IMR-90 (cell line): ENCODE results near the gene PBX3. TPM values are rescaled to one million over a fixed set of nuclear protein-coding genes. Genes with fewer than 3 reads are reported as not detected.

Source experiments
- ATAC-seq: fragments of 200-7000 bp; cut with Tn5 transposase; 2 replicates; pipeline ENCODE4 v1.9.1; 2020; ENCODE audit warnings: low read depth, mild to moderate bottlenecking, moderate library complexity
- BruUV-seq: library from RNA; stranded (reverse); fragments of 400-500 nt; replicated peaks from 2 replicates; lab custom pipeline; 2021; lab: Mats Ljungman, UMichigan
- CTCF ChIA-PET: fragments of 300-600 bp; formaldehyde crosslinking; extraction: SDS; loops from one replicate; lab custom pipeline; 2021; ENCODE audit warnings: antibody characterized with exemption; lab: Yijun Ruan, JAX
- POLR2A ChIA-PET: fragments of 300-600 bp; sonication (Branson Sonifier 250); formaldehyde crosslinking; loops from one replicate; lab custom pipeline; 2022; ENCODE audit warnings: antibody characterized with exemption; ENCODE audit not compliant: unreplicated experiment; lab: Charles Lee
- DNase-seq: peaks from one replicate; pipeline ENCODE4 v3.0.0; 2013
- H2AFZ ChIP-seq: replicated peaks from 2 replicates; pipeline ENCODE3; 2013; ENCODE audit warnings: low read length, mild to moderate bottlenecking; ENCODE audit not compliant: poor library complexity
- H2AK5ac ChIP-seq: 2 replicates; pipeline ENCODE4 v1.6.1; 2013; ENCODE audit warnings: low read depth, low read length, inconsistent platforms
- H2AK9ac ChIP-seq: replicated peaks from 2 replicates; pipeline ENCODE3; 2013; ENCODE audit warnings: mild to moderate bottlenecking, low read depth, low read length, moderate library complexity; ENCODE audit not compliant: poor library complexity
- H2BK120ac ChIP-seq: 2 replicates; pipeline ENCODE4 v1.6.1; 2013; ENCODE audit warnings: low read depth, low read length, inconsistent platforms
- H2BK15ac ChIP-seq: 3 replicates; pipeline ENCODE4 v1.6.1; 2013; ENCODE audit warnings: low read depth, low read length, inconsistent platforms
- H2BK20ac ChIP-seq: 2 replicates; pipeline ENCODE4 v1.6.1; 2013; ENCODE audit warnings: low read depth, mild to moderate bottlenecking, inconsistent platforms, low read length, moderate library complexity
- H2BK5ac ChIP-seq: 2 replicates; pipeline ENCODE4 v1.6.1; 2013; ENCODE audit warnings: mild to moderate bottlenecking, low read depth, low read length, inconsistent platforms; ENCODE audit not compliant: poor library complexity, severe bottlenecking
- H3K14ac ChIP-seq: replicated peaks from 2 replicates; pipeline ENCODE4 v1.6.1; 2013; ENCODE audit warnings: low read depth, low read length, inconsistent platforms
- H3K18ac ChIP-seq: 2 replicates; pipeline ENCODE4 v1.6.1; 2013; ENCODE audit warnings: low read depth, low read length, control low read depth
- H3K23ac ChIP-seq: 2 replicates; pipeline ENCODE4 v1.6.1; 2013; ENCODE audit warnings: low read depth, low read length, inconsistent platforms
- H3K27ac ChIP-seq: 2 replicates; pipeline ENCODE4 v1.5.1; 2013; ENCODE audit warnings: mild to moderate bottlenecking, control low read depth, low read length; ENCODE audit not compliant: insufficient read depth
- H3K27me3 ChIP-seq: 2 replicates; pipeline ENCODE4 v1.6.1; 2013; ENCODE audit warnings: low read length; ENCODE audit not compliant: control insufficient read depth, insufficient read depth
- H3K36me3 ChIP-seq: 2 replicates; pipeline ENCODE4 v1.6.1; 2013; ENCODE audit warnings: low read length, mixed read lengths; ENCODE audit not compliant: control insufficient read depth, insufficient read depth
- H3K4ac ChIP-seq: 2 replicates; pipeline ENCODE4 v1.6.1; 2013; ENCODE audit warnings: low read depth, low read length, inconsistent platforms
- H3K4me1 ChIP-seq: 2 replicates; pipeline ENCODE4 v1.6.1; 2013; ENCODE audit warnings: low read length, mixed read lengths; ENCODE audit not compliant: control insufficient read depth, insufficient read depth
- H3K4me2 ChIP-seq: 2 replicates; pipeline ENCODE4 v1.6.1; 2013; ENCODE audit warnings: low read depth, mild to moderate bottlenecking, control low read depth, low read length, moderate library complexity
- H3K4me3 ChIP-seq: 2 replicates; pipeline ENCODE4 v1.5.1; 2013; ENCODE audit warnings: low read depth, mild to moderate bottlenecking, control low read depth, low read length, moderate library complexity; ENCODE audit not compliant: insufficient read depth
- H3K56ac ChIP-seq: 2 replicates; pipeline ENCODE4 v1.6.1; 2013; ENCODE audit warnings: low read length, inconsistent platforms; ENCODE audit not compliant: insufficient read depth; ENCODE audit errors: extremely low read depth
- H3K79me1 ChIP-seq, 2 experiments: 2 replicates each; pipeline ENCODE4 v1.6.1; 2013; ENCODE audit warnings: low read length in 2 of 2, inconsistent platforms in 1 of 2, low read depth in 1 of 2
- H3K9ac ChIP-seq: 2 replicates; pipeline ENCODE4 v1.6.1; 2013; ENCODE audit warnings: low read depth, low read length, control low read depth
- H3K9me1 ChIP-seq: 2 replicates; pipeline ENCODE4 v1.6.1; 2013; ENCODE audit warnings: low read length, inconsistent platforms; ENCODE audit not compliant: insufficient read depth
- H3K9me3 ChIP-seq: 2 replicates; pipeline ENCODE4 v1.6.1; 2013; ENCODE audit warnings: low read length; ENCODE audit not compliant: control insufficient read depth, insufficient read depth
- H4K20me1 ChIP-seq: 2 replicates; pipeline ENCODE4 v1.6.1; 2013; ENCODE audit warnings: low read length, inconsistent platforms; ENCODE audit not compliant: insufficient read depth
- H4K5ac ChIP-seq: 2 replicates; pipeline ENCODE4 v1.6.1; 2013; ENCODE audit warnings: mild to moderate bottlenecking, low read depth, low read length, control low read depth
- H4K8ac ChIP-seq, 2 experiments: 2 replicates each; pipeline ENCODE4 v1.6.1; 2013; ENCODE audit warnings: low read depth in 2 of 2, low read length in 2 of 2, control low read depth in 1 of 2, inconsistent platforms in 1 of 2
- H4K91ac ChIP-seq: 2 replicates; pipeline ENCODE4 v1.6.1; 2013; ENCODE audit warnings: low read depth, low read length, inconsistent platforms; ENCODE audit not compliant: insufficient read depth
- BHLHE40 ChIP-seq: fragments of 150-350 bp; IDR thresholded peaks from 2 replicates; pipeline ENCODE4 v1.6.1; 2016; ENCODE audit warnings: mild to moderate bottlenecking, low read depth, low read length
- CEBPB ChIP-seq: IDR thresholded peaks from 2 replicates; pipeline ENCODE4 v1.6.1; 2012; ENCODE audit warnings: low read depth, low read length, improper control_type of control experiment
- CHD1 ChIP-seq: IDR thresholded peaks from 2 replicates; pipeline ENCODE4 v1.6.1; 2012; ENCODE audit warnings: low read depth, low read length, improper control_type of control experiment
- MAFK ChIP-seq: IDR thresholded peaks from 2 replicates; pipeline ENCODE4 v1.6.1; 2012; ENCODE audit warnings: low read depth, low read length, improper control_type of control experiment
- MAZ ChIP-seq: IDR thresholded peaks from 2 replicates; pipeline ENCODE4 v1.6.1; 2012; ENCODE audit warnings: low read depth, mild to moderate bottlenecking, low read length, improper control_type of control experiment, moderate library complexity, borderline replicate concordance
- MXI1 ChIP-seq: IDR thresholded peaks from 2 replicates; pipeline ENCODE4 v1.6.1; 2012; ENCODE audit warnings: low read depth, mild to moderate bottlenecking, low read length, moderate library complexity, borderline replicate concordance
- NFE2L2 ChIP-seq: fragments of 150-350 bp; IDR thresholded peaks from 2 replicates; pipeline ENCODE4 v1.6.1; 2016; ENCODE audit warnings: low read depth, mild to moderate bottlenecking, low read length
- RAD21 ChIP-seq: IDR thresholded peaks from 2 replicates; pipeline ENCODE4 v1.6.1; 2012; ENCODE audit warnings: low read length, improper control_type of control experiment
- RCOR1 ChIP-seq: IDR thresholded peaks from 2 replicates; pipeline ENCODE4 v1.6.1; 2012; ENCODE audit warnings: mild to moderate bottlenecking, low read length, improper control_type of control experiment; ENCODE audit not compliant: insufficient replicate concordance
- SMC3 ChIP-seq: fragments of 150-350 bp; IDR thresholded peaks from 2 replicates; pipeline ENCODE4 v1.6.1; 2016; ENCODE audit warnings: low read depth, mild to moderate bottlenecking, antibody characterized with exemption, low read length, moderate library complexity
- WGBS, 2 experiments: methylation state at CpG; one replicate each; pipeline versions ENCODE4 v1.1.5 to v1.1.7; 2013; ENCODE audit warnings: missing lambda C conversion rate in 2 of 2; ENCODE audit not compliant: insufficient read length in 1 of 2; ENCODE audit errors: extremely low coverage in 2 of 2; 5-methylcytosine and 5-hydroxymethylcytosine counted together
- dilution Hi-C: fragments of 300-500 bp; cut with HindIII; formaldehyde crosslinking; loops from one replicate; pipeline ENCODE4 v1.14.3; 2018; ENCODE audit warnings: low sequenced_read_pairs; ENCODE audit not compliant: unreplicated experiment
- in situ Hi-C: fragments of 300-500 bp; cut with MboI; formaldehyde crosslinking; loops from 3 replicates; pipeline ENCODE4 v1.14.3; 2019; ENCODE audit warnings: low sequenced_read_pairs, inconsistent platforms, mixed read lengths
- intact Hi-C: fragments of 100-400 bp; cut with micrococcal nuclease; formaldehyde crosslinking; loops from 2 replicates; pipeline ENCODE4 v1.10.0; 2022
- polyA plus RNA-seq, 3 experiments: library from polyadenylated mRNA; depleted of rRNA; stranded (reverse); fragments of >200 nt; gene quantifications; 2 replicates each; pipeline ENCODE4 v1.2.3, GENCODE V29; 2012; ENCODE audit warnings: low replicate concordance in 1 of 3
- total RNA-seq: library from RNA; depleted of rRNA; stranded (reverse); fragments of >200 nt; gene quantifications from 2 replicates; pipeline ENCODE4 v1.2.3, GENCODE V29; 2012
- TF ChIP-seq, protein P1 (sequence below): fragments of 150-350 bp; IDR thresholded peaks from 2 replicates; pipeline ENCODE4 v1.6.1; 2016; ENCODE audit warnings: low read depth, mild to moderate bottlenecking, low read length, moderate library complexity, borderline replicate concordance
- TF ChIP-seq, protein P2 (sequence below): conservative IDR thresholded peaks from 2 replicates; pipeline ENCODE4 v1.5.1; 2012; ENCODE audit warnings: mild to moderate bottlenecking, low read depth, low read length, improper control_type of control experiment
- TF ChIP-seq, protein P3 (sequence below): fragments of 150-350 bp; IDR thresholded peaks from 2 replicates; pipeline ENCODE4 v1.6.1; 2017; ENCODE audit warnings: mild to moderate bottlenecking, antibody characterized with exemption, low read length, low read depth

PBX3 gene
- total and polyA plus RNA-seq, 2 of the 4 experiments (the other 2 are of a cell fraction), result 12.0 to 15.6 TPM

- no peak overlapping the region for H2BK5ac ChIP-seq
- POLR2A ChIA-PET, result no interaction called here
- no peak overlapping the region for H2BK120ac ChIP-seq
- intact Hi-C loops (loop anchor here (10.0 kb wide), 2 partner anchors 311 to 751 kb away; no protein-coding TSS in a partner anchor), in situ Hi-C loops (no loop called here), dilution Hi-C loops (no loop called here)
- H3K79me1 ChIP-seq, result peaks cover 4 to 19% of the 10 kb centered on the region in 2 experiments; a peak in 2 of 4 replicates
- H3K9ac ChIP-seq, result no peak overlapping the region
- no CpG with 5 or more reads among the region's 5 CpGs for WGBS, 2 experiments
- CTCF ChIA-PET, result no interaction called here
- no peak overlapping the region for H4K8ac ChIP-seq
- BruUV-seq, result no TSS peak
- H2BK20ac ChIP-seq, result peak overlapping the region; percentile 44; the same call in 1 of the 2 replicates
- peaks cover 3% of the 10 kb centered on the region; the same call in 1 of the 2 replicates for H4K20me1 ChIP-seq
- no peak for ATAC-seq
- DNase-seq, result no peak
- no peak overlapping the region for H3K18ac ChIP-seq
- no peak overlapping the region for H2AK5ac ChIP-seq
- TF ChIP-seq, protein P1, sequence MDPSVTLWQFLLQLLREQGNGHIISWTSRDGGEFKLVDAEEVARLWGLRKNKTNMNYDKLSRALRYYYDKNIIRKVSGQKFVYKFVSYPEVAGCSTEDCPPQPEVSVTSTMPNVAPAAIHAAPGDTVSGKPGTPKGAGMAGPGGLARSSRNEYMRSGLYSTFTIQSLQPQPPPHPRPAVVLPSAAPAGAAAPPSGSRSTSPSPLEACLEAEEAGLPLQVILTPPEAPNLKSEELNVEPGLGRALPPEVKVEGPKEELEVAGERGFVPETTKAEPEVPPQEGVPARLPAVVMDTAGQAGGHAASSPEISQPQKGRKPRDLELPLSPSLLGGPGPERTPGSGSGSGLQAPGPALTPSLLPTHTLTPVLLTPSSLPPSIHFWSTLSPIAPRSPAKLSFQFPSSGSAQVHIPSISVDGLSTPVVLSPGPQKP, result no peak
- TF ChIP-seq NFE2L2 (no peak), MAZ (no peak), SMC3 (no peak), MAFK (no peak), CEBPB (no peak), RAD21 (no peak), RCOR1 (no peak), BHLHE40 (no peak), MXI1 (no peak), CHD1 (no peak)
- TF ChIP-seq, protein P2, sequence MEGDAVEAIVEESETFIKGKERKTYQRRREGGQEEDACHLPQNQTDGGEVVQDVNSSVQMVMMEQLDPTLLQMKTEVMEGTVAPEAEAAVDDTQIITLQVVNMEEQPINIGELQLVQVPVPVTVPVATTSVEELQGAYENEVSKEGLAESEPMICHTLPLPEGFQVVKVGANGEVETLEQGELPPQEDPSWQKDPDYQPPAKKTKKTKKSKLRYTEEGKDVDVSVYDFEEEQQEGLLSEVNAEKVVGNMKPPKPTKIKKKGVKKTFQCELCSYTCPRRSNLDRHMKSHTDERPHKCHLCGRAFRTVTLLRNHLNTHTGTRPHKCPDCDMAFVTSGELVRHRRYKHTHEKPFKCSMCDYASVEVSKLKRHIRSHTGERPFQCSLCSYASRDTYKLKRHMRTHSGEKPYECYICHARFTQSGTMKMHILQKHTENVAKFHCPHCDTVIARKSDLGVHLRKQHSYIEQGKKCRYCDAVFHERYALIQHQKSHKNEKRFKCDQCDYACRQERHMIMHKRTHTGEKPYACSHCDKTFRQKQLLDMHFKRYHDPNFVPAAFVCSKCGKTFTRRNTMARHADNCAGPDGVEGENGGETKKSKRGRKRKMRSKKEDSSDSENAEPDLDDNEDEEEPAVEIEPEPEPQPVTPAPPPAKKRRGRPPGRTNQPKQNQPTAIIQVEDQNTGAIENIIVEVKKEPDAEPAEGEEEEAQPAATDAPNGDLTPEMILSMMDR, result no peak
- TF ChIP-seq, protein P3, sequence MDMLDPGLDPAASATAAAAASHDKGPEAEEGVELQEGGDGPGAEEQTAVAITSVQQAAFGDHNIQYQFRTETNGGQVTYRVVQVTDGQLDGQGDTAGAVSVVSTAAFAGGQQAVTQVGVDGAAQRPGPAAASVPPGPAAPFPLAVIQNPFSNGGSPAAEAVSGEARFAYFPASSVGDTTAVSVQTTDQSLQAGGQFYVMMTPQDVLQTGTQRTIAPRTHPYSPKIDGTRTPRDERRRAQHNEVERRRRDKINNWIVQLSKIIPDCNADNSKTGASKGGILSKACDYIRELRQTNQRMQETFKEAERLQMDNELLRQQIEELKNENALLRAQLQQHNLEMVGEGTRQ, result no peak
- H3K27me3 ChIP-seq, result no peaks in the 10 kb centered on the region
- no peak overlapping the region for H3K4me3 ChIP-seq
- H2AK9ac ChIP-seq, result no peak overlapping the region
- H3K4me2 ChIP-seq, result no peak overlapping the region
- peaks cover 6% of the 10 kb centered on the region for H3K4me1 ChIP-seq
- H2BK15ac ChIP-seq, result 0 out of 3 replicates have a peak overlapping the region, but pooled peaks have one; percentile 21
- no peak overlapping the region for H3K4ac ChIP-seq
- no peak overlapping the region for H2AFZ ChIP-seq
- H3K14ac ChIP-seq, result no peak overlapping the region
- H3K36me3 ChIP-seq, result no peaks in the 10 kb centered on the region
- no peak overlapping the region for H4K5ac ChIP-seq
- H3K56ac ChIP-seq, result no peak overlapping the region
- H4K91ac ChIP-seq, result no peak overlapping the region
- no peak overlapping the region for H3K23ac ChIP-seq
- H3K27ac ChIP-seq, result no peak overlapping the region
- H3K9me3 ChIP-seq, result no peaks in the 10 kb centered on the region
- peaks cover 4% of the 10 kb centered on the region for H3K9me1 ChIP-seq
These were observed 3.3 kb upstream of the PBX3 start for GRCh38 chr9:125743682-125744428.
